Activated T-cell treated with anti-CD3 and anti-CD28 coated beads for 24 hours (primary cell): ENCODE measurements around the gene COTL1.
"Not testable (repeated sequence)": the region's sequence is repeated elsewhere in the genome, so short reads cannot be mapped to it uniquely, and the experiment has no call there.

ENCODE experiments used
- DNase-seq: peaks from one replicate; pipeline ENCODE4 v3.0.0-alpha.2; 2020; ENCODE audit warnings: low read depth

Gene COTL1

GRCh38 chr16:84643180-84643583 is 25.3 kb upstream of the COTL1 start:
- DNase-seq: no peak

- DNase-seq: no peak
These were observed 23.9 kb upstream of the COTL1 start for GRCh38 chr16:84641643-84642358.

- no peak for DNase-seq
These were observed 22.3 kb upstream of the COTL1 start for GRCh38 chr16:84640145-84640544.

GRCh38 chr16:84638231-84638806 is 20.4 kb upstream of the COTL1 start:
- no peak for DNase-seq

- DNase-seq: no peak
These were observed 19.8 kb upstream of the COTL1 start for GRCh38 chr16:84637709-84638108.

GRCh38 chr16:84635702-84636101 is 17.8 kb upstream of the COTL1 start:
- no peak for DNase-seq

GRCh38 chr16:84633622-84634021 is 15.7 kb upstream of the COTL1 start:
- no peak for DNase-seq

- not testable (repeated sequence) for DNase-seq
These were observed 15.0 kb upstream of the COTL1 start for GRCh38 chr16:84632862-84633261.

GRCh38 chr16:84631886-84632285 is 14.0 kb upstream of the COTL1 start:
- DNase-seq: no peak

- no peak for DNase-seq
These were observed 13.2 kb upstream of the COTL1 start for GRCh38 chr16:84631153-84631466.

- DNase-seq: no peak
These were observed 12.7 kb upstream of the COTL1 start for GRCh38 chr16:84630446-84631152.

- no peak for DNase-seq
These were observed 12.1 kb upstream of the COTL1 start for GRCh38 chr16:84630009-84630408.

GRCh38 chr16:84629580-84629979 is 11.7 kb upstream of the COTL1 start:
- DNase-seq: no peak

- no peak for DNase-seq
These were observed 10.4 kb upstream of the COTL1 start for GRCh38 chr16:84628226-84628731.

- DNase-seq: no peak
These were observed 7.7 kb upstream of the COTL1 start for GRCh38 chr16:84625556-84625955.

GRCh38 chr16:84620913-84621312 is 3.0 kb upstream of the COTL1 start:
- not testable (repeated sequence) for DNase-seq

- no peak for DNase-seq
These were observed 943 bp upstream of the COTL1 start for GRCh38 chr16:84618581-84619460.

- peak; percentile 44 for DNase-seq
These were observed 662 bp downstream of the COTL1 start for GRCh38 chr16:84617041-84617790.

GRCh38 chr16:84616515-84616914 is 1.4 kb downstream of the COTL1 start:
- no peak for DNase-seq

- no peak for DNase-seq
These were observed 2.7 kb downstream of the COTL1 start for GRCh38 chr16:84614968-84615813.

- DNase-seq: no peak
These were observed 3.3 kb downstream of the COTL1 start for GRCh38 chr16:84614623-84614967.
